IPS DF 19.7 (cell line): ENCODE data around the gene TAOK2.

ENCODE experiments used
- DNase-seq: peaks from one replicate; pipeline ENCODE4 v3.0.0-alpha.2; 2013; ENCODE audit warnings: low read depth, low spot score

Gene TAOK2

DNA sequence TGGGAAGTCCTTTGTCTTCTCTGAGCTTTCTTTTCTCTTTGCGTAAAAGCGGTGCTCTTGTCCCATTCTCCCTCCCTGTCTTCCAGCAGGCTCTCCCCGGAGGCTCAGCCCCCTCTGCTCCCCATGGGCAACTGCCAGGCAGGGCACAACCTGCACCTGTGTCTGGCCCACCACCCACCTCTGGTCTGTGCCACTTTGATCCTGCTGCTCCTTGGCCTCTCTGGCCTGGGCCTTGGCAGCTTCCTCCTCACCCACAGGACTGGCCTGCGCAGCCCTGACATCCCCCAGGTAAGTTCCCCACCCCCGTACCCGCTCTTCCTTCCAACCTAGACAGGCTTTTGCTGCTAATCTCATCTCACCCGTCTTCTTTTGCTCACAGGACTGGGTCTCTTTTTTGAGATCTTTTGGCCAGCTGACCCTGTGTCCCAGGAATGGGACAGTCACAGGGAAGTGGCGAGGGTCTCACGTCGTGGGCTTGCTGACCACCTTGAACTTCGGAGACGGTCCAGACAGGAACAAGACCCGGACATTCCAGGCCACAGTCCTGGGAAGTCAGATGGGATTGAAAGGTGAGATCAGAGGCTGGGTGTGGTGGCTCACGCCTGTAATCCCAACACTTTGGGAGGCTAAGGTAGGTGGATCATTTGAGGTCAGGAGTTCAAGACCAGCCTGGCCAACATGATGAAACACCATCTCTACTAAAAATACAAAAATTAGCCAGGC lies 10.5 kb upstream of the TAOK2 start:
- no peak for DNase-seq

DNA sequence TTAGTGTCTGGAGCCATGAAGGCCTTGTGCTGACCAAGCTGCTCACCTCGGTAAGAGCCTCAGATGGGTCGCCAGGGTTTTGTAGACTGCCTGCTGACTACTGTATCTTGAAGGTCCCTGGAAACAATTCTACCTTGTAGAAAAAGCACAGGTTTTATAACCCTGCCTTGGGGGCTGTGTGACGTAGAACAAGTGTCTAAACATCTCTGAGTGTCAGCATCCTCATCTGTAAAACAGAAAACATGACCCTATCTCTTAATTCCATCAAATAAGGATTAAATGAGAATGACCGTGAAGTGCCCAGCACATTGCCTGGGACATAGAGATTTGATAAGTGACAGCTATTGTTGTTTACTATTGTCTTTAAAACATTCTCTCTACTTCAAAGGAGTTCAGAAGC lies 5.5 kb upstream of the TAOK2 start:
- DNase-seq: no peak

DNA sequence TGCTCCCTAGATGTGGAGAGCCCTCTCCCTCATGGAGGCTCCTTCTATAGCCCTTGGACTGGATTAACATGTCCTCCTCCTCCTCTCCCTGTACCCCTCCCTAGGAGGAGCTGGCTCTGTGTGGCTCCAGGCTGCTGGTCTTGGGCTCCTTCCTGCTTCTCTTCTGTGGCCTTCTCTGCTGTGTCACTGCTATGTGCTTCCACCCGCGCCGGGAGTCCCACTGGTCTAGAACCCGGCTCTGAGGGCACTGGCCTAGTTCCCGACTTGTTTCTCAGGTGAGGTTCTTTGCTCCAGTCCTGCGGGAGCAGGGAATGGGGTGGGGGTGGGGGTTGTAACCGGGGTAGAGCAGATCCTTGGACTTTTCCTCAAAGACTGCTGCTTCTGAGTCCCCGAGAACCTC lies 2.4 kb upstream of the TAOK2 start:
- DNase-seq: no peak

DNA sequence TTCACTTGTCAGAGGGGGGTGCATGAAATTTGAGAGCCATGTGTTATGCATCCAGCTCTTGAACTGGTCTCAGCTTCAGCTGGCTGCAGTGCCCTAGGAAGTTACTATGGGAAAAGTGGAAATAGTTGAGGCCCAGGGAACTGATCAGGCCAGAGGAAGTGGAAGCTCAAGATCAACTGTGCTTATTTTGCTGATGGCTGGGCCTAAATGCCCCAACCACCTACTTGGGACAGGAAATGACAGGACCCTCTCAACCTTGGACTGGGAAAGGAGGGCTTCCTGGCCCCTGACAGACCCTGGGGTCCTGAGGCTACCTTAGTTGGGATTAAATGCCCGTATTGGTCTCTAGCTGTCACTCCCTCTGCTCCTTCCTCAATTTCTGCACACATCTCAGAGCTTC lies 1.2 kb upstream of the TAOK2 start:
- DNase-seq: no peak

DNA sequence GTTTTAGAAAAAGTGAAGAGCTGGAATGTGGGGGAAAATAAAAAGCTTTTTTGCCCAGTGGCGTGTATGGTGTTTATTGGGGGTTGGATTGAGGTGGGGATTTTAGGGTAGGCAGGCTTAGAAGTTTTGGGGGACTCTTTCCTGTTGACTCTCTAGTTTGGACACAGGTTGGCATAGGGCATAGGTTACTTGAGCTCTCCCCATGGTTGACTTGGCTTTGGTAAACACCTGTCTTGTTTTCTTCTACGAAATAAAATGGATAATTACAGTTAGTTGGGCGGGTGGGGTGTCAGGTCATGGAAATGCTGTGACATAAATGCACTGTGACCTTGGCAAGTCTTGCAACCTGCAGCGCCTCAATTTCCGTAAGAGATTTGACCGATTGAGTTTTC lies 680 bp upstream of the TAOK2 start:
- DNase-seq: no peak

DNA sequence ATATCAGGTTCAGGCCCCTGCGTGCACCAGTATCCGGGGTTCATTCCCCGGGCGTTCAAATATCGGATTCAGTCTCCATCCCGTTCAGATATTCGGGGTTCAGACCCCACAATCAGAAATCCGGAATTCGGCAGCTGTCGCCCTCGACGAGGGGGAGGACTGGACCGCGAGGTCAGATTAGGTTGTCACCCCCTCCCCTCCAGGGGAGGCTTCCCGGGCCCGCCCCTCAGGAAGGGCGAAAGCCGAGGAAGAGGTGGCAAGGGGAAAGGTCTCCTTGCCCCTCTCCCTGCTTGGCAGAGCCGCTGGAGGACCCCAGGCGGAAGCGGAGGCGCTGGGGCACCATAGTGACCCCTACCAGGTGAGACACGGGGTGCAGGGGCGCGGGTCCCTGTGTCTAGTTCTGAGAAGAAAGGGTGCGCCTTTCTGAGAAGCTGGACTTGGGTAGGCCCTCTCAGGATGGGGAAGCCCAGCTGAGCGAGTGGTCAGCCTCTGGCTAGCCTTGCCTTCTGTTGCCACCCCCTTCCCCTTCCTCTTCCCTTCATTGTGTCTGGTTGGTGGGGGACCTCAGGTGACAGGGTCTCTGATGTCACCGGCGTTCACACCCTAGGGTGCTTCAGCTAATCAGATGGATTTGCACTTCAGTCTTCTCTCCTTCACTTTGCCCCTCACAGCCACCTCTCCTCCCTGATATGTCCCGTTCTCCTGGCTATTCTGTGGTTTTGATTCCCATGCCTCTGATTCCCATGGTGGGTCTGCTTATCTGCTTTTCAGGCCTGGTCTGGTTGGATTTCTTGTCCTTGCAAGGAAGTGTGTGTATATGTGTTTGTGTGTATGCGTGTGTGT lies 844 bp downstream of the TAOK2 start:
- no peak for DNase-seq

DNA sequence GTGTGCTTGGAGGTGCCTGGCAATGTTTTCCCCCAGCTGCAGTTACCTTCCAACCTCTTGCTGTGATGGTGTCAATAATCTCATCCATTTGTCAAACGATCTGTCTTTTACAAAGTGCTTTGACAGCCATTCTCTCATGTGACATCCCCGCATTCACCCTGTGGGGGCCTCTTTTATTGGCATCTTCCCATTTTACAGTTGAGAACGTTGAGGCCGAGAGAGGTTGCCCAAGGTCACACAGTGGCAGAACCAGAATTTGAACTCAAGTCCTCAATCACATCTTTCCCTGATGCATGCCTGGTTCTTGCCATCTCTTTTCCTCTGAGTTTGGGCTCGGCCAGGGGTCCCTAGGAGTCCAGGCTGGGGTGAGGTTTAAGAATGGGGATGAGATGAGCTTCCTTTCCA lies 1.5 kb downstream of the TAOK2 start:
- DNase-seq: no peak

DNA sequence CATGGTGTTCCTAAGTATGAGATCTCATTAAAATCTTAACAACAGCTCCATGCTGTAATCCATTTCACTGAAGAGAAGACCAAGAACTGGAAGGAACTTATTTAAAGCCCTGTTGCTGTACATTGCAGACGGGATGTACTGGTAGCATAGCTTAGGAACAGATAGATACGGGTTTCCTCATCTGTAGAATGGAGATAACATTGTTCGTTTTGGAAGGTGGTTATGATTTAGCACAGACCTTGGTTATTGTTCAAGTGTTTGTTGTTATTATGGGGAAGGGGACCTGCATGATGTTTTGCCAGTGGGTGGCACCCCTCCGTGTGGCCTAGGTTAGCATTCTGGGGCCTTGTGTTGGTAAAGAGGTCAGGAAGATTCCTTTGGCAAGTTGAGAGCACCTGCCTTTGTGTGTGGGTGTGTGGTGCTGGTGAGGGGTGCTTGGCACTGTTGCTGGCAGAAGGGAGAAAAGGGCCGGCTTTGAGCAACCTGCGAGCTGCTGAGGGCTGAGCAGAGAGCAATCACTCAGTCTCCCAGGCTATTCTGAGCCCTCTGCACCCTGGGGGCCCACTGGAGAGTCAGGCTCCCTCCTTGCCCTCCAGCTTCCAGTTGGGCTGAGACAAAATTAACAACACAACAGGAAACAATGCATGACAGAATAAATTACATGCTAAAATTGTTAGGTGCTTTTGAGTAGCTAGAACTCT lies 2.3 kb downstream of the TAOK2 start:
- DNase-seq: no peak

DNA sequence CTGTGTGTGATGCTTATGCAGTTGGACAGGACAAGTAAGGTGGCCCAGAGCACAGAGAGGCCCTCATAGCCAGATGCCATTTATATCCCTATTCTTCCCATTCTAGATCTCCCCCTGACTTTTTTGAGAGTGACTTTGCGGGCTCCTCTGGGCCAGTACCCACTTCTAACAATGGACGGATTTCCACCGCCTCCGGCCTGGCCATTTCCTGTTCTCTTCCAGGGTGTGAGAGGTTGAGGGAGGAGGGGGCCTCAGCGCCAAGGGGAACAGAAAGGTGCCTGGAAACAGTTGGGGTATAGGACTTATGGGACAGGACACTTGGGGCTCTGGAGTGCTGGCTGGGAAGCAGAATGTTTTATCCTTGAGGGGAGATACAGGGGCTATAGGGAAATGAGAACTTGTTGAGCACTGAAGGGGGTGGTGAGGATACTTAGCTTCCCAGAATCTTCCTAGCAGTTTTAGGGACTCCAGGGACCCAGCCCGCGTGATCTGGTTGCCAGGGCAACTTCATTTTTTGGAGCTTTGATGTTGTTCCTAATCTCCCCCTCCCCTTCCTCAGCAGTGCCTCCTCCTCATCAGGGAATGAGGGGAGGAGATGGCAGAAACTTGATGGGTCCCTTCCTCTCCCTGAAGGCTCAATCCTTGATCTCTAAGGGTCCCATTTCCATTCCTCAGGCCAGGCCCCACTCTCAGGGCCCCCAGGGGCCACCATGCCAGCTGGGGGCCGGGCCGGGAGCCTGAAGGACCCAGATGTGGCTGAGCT lies 3.6 kb downstream of the TAOK2 start:
- no peak for DNase-seq

DNA sequence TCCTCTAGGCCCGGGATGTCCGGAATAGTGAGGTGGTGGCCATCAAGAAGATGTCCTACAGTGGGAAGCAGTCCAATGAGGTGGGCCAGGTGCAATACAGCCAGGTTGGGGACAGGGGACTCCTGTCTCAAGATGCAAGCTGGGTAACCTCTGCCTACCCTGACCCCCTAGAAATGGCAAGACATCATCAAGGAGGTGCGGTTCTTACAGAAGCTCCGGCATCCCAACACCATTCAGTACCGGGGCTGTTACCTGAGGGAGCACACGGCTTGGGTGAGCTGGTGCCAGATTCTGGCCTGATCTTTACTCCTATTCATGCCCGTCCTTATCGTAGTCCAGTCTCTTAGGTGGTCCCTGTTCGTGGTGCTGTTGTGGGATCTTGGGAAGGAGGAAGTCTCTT lies 4.4 kb downstream of the TAOK2 start:
- DNase-seq: no peak

DNA sequence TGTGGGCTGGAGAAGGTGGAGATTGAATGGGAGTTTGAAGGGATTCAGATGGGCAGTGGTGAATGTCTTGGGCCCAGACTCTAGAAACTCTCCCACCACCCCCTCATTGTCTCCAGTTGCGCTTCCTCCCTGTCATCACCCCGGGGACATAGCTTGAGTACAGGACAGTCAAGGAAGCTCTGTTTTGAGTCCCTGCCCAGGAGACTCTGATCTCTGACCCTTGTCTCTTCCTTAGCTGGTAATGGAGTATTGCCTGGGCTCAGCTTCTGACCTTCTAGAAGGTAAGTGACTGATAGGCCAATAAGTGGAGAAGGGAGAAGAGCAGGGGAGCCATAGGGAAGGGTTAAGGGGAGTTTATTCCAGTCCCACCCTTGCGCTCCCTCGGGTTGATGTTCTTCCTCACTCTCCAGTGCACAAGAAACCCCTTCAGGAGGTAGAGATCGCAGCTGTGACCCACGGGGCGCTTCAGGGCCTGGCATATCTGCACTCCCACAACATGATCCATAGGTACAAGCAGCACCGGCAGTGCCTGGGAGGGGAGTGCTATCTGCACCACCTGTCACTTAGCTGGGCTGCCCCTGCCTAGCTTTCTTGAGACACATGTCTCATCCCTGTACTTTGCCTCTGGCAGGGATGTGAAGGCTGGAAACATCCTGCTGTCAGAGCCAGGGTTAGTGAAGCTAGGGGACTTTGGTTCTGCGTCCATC lies 5.0 kb downstream of the TAOK2 start:
- no peak for DNase-seq

DNA sequence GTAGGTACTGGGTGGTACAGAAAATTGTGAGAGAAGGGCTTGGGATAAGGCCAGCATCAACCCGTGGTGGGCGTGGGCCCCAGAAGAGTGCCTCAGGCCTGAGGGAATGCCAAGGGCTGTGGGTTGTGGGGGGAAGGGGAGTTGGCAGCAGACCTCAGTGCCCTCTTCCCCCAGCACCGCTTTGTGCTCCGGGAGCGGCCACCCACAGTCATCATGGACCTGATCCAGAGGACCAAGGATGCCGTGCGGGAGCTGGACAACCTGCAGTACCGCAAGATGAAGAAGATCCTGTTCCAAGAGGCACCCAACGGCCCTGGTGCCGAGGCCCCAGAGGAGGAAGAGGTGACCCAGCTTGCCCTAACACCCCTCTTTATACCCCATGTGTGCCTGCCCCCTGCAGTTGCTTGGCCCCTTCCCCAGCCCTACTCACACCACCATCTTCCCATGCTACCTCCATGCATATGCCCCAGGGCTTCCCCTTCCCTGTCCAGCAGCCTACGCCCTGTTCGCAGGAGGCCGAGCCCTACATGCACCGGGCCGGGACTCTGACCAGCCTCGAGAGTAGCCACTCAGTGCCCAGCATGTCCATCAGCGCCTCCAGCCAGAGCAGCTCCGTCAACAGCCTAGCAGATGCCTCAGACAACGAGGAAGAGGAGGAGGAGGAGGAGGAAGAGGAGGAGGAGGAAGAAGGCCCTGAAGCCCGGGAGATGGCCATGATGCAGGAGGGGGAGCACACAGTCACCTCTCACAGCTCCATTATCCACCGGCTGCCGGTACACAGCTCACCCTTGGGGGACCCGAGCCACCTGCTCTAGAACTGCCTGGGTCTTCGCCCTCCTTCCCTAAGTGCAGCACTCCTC lies 9.1 kb downstream of the TAOK2 start:
- DNase-seq: no peak

DNA sequence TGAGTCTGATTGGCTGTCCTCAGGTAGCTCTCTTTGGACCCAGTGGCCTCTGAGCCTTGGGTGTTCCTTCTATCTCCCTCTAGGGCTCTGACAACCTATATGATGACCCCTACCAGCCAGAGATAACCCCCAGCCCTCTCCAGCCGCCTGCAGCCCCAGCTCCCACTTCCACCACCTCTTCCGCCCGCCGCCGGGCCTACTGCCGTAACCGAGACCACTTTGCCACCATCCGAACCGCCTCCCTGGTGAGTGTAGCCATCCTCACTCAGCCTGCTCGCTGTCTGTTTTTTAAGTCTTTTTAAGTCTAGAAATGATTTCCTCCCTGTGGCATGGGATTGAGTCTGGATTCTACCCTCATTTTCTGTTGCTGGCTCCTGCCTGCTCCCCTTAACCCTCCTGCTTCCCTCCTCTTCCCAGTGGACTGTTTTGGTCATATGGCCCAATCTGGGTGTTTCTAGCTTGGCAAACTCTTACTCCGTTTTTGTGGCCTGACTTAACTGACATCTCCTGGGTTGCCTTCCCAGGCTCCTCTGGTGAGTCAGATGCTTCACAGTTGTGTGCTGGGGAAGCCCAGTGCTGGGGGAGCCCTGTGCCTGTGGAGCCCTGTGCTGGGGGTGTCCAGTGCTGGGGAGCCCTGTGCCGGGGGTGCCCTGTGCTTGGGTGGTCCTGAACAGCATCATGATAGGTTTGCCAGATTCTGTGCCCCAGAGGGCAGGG lies 9.9 kb downstream of the TAOK2 start:
- no peak for DNase-seq

DNA sequence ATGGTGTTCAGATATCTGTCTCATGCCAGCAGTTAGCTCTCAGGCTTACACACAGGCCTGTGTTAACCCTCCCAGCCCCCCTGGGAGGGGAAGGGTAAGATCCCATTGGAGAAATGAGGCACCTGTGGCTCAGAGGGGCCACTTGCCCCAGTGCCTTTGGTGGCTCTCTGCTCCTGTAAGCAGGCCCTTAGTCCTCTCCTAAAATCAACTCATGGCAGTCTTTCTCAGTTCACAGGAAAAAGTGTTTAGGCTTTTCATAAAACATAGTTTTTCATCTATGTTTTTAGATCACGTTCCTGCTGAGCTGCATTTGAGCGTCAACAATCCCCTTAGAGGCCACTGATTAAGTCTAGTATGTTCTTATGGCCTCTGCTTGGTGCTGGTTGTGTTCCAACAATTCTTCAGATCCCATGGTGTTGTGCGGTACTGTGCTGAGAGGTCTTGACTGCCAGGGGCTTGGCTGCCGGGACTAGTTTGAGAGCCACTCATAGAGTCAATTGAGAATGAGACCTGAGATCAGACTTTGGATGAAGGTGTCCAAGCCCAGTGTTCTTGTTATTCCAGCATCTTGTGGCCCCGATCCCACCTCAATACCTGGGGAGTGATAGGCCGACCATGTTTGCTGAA lies 10.6 kb downstream of the TAOK2 start:
- no peak for DNase-seq

DNA sequence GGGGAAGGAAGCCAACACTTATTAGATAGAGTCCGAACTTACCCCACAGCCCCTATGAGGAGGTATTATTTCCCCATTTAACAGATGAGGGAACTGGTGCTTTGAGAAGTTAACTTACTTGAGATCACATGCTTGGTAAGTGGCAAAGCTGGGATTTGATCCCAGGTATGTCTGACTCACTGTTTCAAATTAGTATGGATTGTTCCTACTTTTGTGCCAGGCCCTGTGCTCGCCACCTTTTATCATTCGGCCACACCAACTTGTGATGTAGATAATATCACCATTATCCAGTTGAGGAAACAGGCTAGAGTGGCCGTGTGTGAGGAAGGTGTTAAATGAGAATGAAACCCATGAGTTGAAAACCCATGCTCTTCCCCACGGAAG lies 11.1 kb downstream of the TAOK2 start:
- DNase-seq: no peak

DNA sequence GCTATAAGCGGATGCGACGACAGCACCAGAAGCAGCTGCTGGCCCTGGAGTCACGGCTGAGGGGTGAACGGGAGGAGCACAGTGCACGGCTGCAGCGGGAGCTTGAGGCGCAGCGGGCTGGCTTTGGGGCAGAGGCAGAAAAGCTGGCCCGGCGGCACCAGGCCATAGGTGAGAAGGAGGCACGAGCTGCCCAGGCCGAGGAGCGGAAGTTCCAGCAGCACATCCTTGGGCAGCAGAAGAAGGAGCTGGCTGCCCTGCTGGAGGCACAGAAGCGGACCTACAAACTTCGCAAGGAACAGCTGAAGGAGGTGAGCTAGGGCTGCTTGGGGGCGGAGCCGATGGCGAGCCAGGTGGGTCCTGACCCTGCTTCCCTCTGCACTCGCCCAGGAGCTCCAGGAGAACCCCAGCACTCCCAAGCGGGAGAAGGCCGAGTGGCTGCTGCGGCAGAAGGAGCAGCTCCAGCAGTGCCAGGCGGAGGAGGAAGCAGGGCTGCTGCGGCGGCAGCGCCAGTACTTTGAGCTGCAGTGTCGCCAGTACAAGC lies 11.7 kb downstream of the TAOK2 start:
- DNase-seq: no peak

DNA sequence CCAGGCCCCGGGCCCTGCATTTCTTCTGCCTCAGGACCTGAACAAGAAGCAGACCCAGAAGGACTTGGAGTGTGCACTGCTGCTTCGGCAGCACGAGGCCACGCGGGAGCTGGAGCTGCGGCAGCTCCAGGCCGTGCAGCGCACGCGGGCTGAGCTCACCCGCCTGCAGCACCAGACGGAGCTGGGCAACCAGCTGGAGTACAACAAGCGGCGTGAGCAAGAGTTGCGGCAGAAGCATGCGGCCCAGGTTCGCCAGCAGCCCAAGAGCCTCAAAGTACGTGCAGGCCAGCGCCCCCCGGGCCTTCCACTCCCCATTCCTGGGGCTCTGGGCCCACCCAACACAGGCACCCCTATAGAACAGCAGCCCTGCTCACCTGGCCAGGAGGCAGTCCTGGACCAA lies 12.6 kb downstream of the TAOK2 start:
- DNase-seq: no peak

DNA sequence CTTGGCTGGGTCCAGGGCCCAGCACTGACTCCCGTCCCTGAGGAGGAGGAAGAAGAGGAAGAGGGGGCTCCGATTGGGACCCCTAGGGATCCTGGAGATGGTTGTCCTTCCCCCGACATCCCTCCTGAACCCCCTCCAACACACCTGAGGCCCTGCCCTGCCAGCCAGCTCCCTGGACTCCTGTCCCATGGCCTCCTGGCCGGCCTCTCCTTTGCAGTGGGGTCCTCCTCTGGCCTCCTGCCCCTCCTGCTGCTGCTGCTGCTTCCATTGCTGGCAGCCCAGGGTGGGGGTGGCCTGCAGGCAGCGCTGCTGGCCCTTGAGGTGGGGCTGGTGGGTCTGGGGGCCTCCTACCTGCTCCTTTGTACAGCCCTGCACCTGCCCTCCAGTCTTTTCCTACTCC lies 13.3 kb downstream of the TAOK2 start:
- DNase-seq: no peak
